Measurements from ENCODE around the gene ISLR2. TPM values are rescaled to one million over a fixed set of nuclear protein-coding genes. Genes with fewer than 3 reads are reported as not detected.
A peak's percentile ranks its signal among the peaks of the same experiment; 100 is the strongest.

The ISLR2 gene
- total RNA-seq, 2 experiments from 2014 or later, result not detected

DNA sequence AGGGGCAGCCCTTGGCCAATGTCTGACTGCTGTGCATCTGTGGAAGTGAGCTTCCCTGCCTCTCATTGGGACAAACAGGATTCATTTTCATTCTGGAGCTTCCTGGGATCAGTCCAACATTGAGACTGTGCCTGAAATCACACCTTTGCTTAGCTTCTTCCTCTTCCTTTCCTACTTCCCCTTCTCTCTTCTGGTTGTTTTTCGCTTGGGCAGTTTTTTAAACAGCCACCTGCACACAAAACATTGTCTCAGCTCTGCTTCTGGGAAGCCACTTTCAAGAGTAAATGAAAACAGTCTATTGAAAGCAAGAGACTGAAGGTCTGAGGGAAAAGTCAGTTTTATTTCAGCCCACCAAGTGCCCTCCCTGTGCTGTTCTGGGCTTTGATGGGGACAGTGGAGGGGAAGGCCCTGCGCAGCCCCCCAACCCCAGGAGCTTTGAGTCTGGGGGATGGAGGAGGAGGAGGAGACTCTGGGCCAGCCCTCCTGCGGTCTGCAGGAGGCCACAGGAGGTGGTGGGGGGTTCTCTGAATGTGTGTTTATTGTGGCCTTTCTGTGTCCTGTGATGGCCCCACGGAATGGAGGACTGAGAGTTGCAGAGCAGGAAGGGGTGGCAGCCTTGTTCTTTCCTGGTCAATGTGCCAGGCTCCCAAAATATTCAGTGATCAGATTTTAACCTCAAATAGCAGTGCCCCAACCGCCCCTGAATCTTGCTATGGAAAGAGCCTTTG is 7.8 kb upstream of the ISLR2 start:
- H3K36me3 Mint-ChIP-seq (ENCODE audit: low read depth), result no peaks in the 10 kb centered on the region
- H3K4me1 Mint-ChIP-seq, result peaks cover 3% of the 10 kb centered on the region
- POLR2A ChIA-PET, result no interaction called here
- H3K27ac Mint-ChIP-seq, result peak overlapping the region; percentile 27
- H3K27me3 Mint-ChIP-seq, result peaks cover 42% of the 10 kb centered on the region
- CTCF ChIA-PET, result interaction anchor here (1.1 kb wide), 1 partner anchor 200 kb away, joined by 5 read pairs; no protein-coding TSS in a partner anchor
- no peak for DNase-seq
- no peaks in the 10 kb centered on the region for H3K9me3 Mint-ChIP-seq
- H3K4me3 Mint-ChIP-seq, result no peak overlapping the region

- Mint-ChIP-seq H3K27ac (no peak overlapping the region), H3K4me3 (no peak overlapping the region), H3K36me3 (ENCODE audit: low read depth) (no peaks in the 10 kb centered on the region), H3K27me3 (peaks cover 46% of the 10 kb centered on the region), H3K4me1 (peaks cover 5% of the 10 kb centered on the region), H3K9me3 (no peaks in the 10 kb centered on the region)
- CTCF ChIA-PET, result interaction anchor here (0.7 kb wide), 1 partner anchor 49 kb away, joined by 3 read pairs; no protein-coding TSS in a partner anchor
- POLR2A ChIA-PET, result no interaction called here
- DNase-seq, result no peak
Observed at GRCh38 chr15:74123131-74123429, 7.3 kb upstream of the ISLR2 start.

GRCh38 chr15:74123658-74124057 is 6.7 kb upstream of the ISLR2 start:
- Mint-ChIP-seq H3K4me1 (peaks cover 5% of the 10 kb centered on the region), H3K27ac (no peak overlapping the region), H3K9me3 (no peaks in the 10 kb centered on the region), H3K4me3 (no peak overlapping the region), H3K27me3 (peaks cover 51% of the 10 kb centered on the region), H3K36me3 (ENCODE audit: low read depth) (no peaks in the 10 kb centered on the region)
- no peak for DNase-seq
- CTCF ChIA-PET, result interaction anchor here (0.7 kb wide), 1 partner anchor 49 kb away, joined by 3 read pairs; no protein-coding TSS in a partner anchor
- POLR2A ChIA-PET, result no interaction called here

- Mint-ChIP-seq H3K36me3 (ENCODE audit: low read depth) (no peaks in the 10 kb centered on the region), H3K9me3 (no peaks in the 10 kb centered on the region), H3K4me3 (no peak overlapping the region), H3K4me1 (peaks cover 8% of the 10 kb centered on the region), H3K27me3 (peaks cover 56% of the 10 kb centered on the region), H3K27ac (no peak overlapping the region)
- CTCF ChIA-PET, result no interaction called here
- POLR2A ChIA-PET, result no interaction called here
- DNase-seq, result no peak
Observed at GRCh38 chr15:74124196-74124595, 6.2 kb upstream of the ISLR2 start.

- POLR2A ChIA-PET, result no interaction called here
- no peak for DNase-seq
- peaks cover 62% of the 10 kb centered on the region for H3K27me3 Mint-ChIP-seq
- no peaks in the 10 kb centered on the region for H3K36me3 Mint-ChIP-seq (ENCODE audit: low read depth)
- no peak overlapping the region for H3K4me3 Mint-ChIP-seq
- H3K4me1 Mint-ChIP-seq, result peaks cover 12% of the 10 kb centered on the region
- no peak overlapping the region for H3K27ac Mint-ChIP-seq
- H3K9me3 Mint-ChIP-seq, result no peaks in the 10 kb centered on the region
- CTCF ChIA-PET, result no interaction called here
Observed at GRCh38 chr15:74124759-74125158, 5.6 kb upstream of the ISLR2 start.

DNA sequence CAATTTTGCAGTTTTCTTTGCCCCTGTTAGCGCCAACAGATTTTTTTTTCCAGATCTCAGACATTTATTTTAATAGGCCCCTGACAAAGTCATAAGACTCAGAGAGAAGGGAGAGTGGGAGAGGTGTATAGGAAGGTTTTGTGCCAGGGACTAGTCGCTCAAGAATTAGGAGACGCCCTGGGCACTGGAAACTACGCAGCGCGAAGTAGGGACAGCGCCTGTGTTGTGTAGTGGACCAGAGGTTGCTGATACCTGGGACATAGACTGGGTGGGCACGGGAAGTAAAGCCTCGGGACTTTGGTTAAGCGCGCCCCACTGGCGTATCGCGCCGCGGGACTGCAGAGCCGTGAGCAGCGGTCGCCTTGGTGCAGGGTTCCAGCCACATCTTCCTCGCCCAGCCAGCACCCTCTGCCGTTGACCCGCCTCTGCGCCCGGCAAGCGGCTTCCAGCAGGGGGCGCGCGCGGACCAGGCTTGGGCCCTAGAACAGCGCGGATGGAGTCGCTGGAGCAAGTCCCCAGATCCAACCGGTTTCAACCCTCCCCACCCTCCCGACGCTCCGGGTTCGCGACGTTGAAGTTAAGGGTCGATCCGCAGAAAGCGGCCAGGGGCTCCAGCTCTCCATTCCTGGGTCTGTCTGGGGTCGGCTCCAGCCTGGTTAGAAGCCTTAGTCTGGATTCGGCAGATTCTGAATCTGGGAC is 3.0 kb upstream of the ISLR2 start:
- no peaks in the 10 kb centered on the region for H3K9me3 Mint-ChIP-seq
- no peak overlapping the region for H3K27ac Mint-ChIP-seq
- H3K27me3 Mint-ChIP-seq, result peaks cover 77% of the 10 kb centered on the region
- H3K36me3 Mint-ChIP-seq (ENCODE audit: low read depth), result peaks cover 2% of the 10 kb centered on the region
- peak; percentile 86 for DNase-seq
- H3K4me3 Mint-ChIP-seq, result no peak overlapping the region
- CTCF ChIA-PET, result interaction anchor here (1.5 kb wide), 1 partner anchor 154 kb away, joined by 5 read pairs; no protein-coding TSS in a partner anchor
- peaks cover 22% of the 10 kb centered on the region for H3K4me1 Mint-ChIP-seq
- POLR2A ChIA-PET, result no interaction called here

DNA sequence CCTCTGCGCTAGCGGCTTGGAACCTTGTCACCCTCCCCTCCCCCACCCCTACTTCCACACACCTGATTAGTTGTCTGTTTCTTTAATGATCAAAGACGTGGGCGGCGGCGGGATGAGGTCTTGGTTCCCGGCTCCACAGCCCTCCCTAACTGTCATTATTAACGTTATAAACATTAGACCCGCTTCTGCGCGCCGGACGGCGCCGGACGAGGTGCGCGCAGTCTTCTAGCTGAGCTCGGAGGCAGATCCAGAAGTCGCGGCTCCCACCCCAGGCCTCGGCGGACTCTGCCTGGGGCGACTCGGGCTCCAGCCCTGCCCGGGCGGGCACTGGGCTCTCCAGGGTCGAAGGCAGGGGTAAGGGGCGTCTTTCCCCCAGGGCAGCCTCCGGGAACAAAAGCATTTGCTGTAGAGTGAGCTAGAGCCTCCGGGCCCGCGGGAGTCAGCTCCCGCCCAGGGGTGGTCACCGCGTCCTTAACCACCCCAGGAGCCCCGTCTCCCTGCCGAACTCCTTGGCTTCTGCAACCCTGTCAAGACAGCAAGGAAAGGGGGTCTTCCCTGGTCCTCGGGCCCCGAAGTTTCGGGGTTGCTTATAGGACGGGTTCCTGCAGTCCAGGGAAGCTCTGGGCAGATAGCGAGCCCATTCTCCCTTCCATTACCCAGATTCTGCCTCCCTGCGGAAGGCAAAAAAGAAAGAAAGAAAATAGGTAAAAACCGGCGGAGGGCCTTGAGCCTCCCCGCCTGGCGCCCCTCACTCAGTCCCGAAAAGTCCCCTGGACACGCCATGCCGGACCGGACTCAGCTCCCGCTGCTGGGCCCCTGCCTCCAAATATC is 2.2 kb upstream of the ISLR2 start:
- H3K4me3 Mint-ChIP-seq, result no peak overlapping the region

GRCh38 chr15:74128785-74129585 is 1.4 kb upstream of the ISLR2 start:
- POLR2A ChIA-PET, result no interaction called here
- Mint-ChIP-seq H3K27me3 (peaks cover 79% of the 10 kb centered on the region), H3K4me3 (no peak overlapping the region), H3K36me3 (ENCODE audit: low read depth) (peaks cover 2% of the 10 kb centered on the region), H3K9me3 (no peaks in the 10 kb centered on the region), H3K27ac (peak overlapping the region; percentile 84), H3K4me1 (peaks cover 26% of the 10 kb centered on the region)
- DNase-seq, result no peak
- CTCF ChIA-PET, result interaction anchor here (1.5 kb wide), 1 partner anchor 156 kb away, joined by 5 read pairs; no protein-coding TSS in a partner anchor

More for the DNA sequence above, 2.2 kb upstream of the ISLR2 start:
- peaks cover 80% of the 10 kb centered on the region for H3K27me3 Mint-ChIP-seq
- H3K27ac Mint-ChIP-seq, result peak overlapping the region; percentile 64
- peaks cover 2% of the 10 kb centered on the region for H3K36me3 Mint-ChIP-seq (ENCODE audit: low read depth)
- CTCF ChIA-PET, result interaction anchor here (1.5 kb wide), 1 partner anchor 155 kb away, joined by 5 read pairs; no protein-coding TSS in a partner anchor
- no peaks in the 10 kb centered on the region for H3K9me3 Mint-ChIP-seq
- H3K4me1 Mint-ChIP-seq, result peaks cover 26% of the 10 kb centered on the region
- DNase-seq, result no peak
- POLR2A ChIA-PET, result no interaction called here

DNA sequence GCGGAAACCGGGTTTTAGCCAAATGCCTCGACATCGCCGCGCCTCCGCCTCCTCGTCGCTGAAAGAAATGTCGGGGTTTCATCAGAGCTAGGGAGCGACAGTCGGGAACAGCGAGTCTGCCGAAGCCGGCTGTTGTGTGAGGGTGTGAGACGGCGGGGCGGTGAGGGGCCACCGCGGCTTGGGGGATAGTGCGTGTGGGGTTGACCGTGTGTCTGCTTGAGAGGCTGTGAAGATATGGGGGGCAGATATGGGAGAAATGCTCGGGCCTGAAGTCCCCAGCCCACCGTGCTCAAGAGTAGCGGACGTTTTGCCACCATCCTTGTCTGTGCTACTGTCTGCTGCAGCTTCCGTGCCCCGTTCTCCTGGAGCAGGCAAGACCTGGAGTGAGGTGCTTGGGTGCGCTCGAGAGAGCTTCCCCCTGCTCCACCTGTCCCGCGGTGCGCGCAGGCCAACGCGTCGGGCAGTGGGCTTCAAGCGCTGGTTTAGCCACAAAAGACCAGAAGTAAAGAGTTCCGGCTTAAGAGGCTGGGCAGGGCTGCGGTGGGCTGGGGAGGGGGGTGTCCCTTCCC is 716 bp upstream of the ISLR2 start:
- peaks cover 2% of the 10 kb centered on the region for H3K36me3 Mint-ChIP-seq (ENCODE audit: low read depth)
- H3K27me3 Mint-ChIP-seq, result peaks cover 82% of the 10 kb centered on the region
- H3K9me3 Mint-ChIP-seq, result no peaks in the 10 kb centered on the region
- ChIA-PET CTCF (no interaction called here), POLR2A (no interaction called here)
- no peak for DNase-seq
- H3K27ac Mint-ChIP-seq, result peak overlapping the region; percentile 84
- H3K4me3 Mint-ChIP-seq, result peak overlapping the region; percentile 40
- H3K4me1 Mint-ChIP-seq, result peaks cover 28% of the 10 kb centered on the region

DNA sequence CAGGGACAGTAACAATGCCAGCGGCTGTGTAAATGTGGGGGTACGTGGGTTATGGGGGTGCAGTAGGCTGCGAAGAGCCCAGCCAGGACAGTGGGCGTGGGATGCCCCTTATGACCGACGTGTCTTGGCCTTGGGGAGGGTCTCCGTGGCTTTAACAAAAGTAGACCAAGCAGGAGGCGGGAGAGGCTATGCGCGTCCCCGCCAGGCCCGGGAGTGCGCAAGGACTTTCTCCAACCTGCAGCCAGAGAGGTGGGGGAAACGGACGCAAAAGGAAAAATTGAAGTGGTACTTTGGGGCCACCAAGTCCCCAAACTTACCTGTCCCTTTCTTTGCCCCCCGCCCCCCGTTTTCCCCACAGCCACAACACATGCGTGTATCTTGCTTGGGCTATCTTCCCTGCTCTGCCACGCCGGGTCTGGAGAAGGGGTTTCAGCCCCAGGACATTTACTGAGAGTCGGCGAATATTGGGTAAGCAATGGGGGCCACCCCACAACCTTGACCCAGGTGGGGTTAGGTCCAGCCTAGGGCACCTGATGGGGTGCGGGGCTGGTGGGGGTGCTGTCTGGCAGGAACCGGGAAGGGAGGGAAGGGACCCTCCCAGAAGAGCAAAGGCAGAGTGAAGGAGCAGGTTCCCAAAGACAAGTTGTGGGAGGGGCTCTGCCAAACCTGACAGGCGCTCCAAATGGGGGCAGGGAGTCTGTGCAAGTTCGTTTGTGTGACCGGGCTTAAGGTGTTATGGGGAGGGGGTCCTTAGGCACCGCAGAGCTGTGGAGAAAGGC is 652 bp downstream of the ISLR2 start:
- ChIA-PET POLR2A (no interaction called here), CTCF (no interaction called here)
- H3K36me3 Mint-ChIP-seq (ENCODE audit: low read depth), result peaks cover 2% of the 10 kb centered on the region
- peak overlapping the region; percentile 6 for H3K4me3 Mint-ChIP-seq
- no peaks in the 10 kb centered on the region for H3K9me3 Mint-ChIP-seq
- peaks cover 34% of the 10 kb centered on the region for H3K4me1 Mint-ChIP-seq
- no peak for DNase-seq
- peaks cover 84% of the 10 kb centered on the region for H3K27me3 Mint-ChIP-seq
- peak overlapping the region; percentile 60 for H3K27ac Mint-ChIP-seq

DNA sequence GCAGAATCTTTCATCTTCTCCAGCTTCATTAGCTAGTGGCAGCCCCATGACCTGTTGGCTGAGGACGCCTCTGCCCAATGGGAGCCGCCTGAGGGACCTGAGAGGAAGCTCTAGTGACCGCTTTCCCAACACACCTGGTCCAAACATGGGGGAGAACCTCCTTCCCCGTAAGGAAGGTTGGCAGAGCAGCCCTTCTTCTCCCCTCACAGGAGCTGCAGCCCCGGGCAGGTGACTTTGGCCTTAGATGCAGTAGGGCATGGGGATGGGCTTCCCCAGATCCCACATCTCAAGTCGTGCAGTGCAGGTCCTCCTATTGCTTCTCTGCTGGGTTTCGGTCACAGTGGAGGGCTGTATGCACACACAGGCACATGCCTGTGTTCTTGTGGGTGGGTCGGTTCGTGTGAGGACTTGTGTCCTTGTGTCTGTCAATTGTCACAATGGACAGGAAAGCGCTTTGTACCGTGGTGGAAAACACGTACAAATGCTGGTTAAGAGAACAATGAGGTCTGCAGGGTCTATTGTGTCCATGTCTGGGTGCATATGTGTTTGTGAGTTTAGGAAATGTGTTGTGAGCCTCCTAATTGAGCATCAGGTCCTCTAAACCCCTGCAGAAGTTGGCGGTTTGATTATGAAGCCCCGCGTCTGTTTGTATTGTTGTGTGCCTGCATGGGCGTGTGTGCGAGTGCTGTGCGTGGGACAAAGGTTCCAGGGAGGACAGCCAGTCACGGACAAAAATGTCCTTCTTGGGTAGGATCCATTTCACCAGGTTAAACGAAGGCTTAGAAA is 1.4 kb downstream of the ISLR2 start:
- peak overlapping the region; percentile 47 for H3K4me3 Mint-ChIP-seq
- H3K36me3 Mint-ChIP-seq (ENCODE audit: low read depth), result peaks cover 2% of the 10 kb centered on the region
- no peak for DNase-seq
- POLR2A ChIA-PET, result no interaction called here
- peaks cover 39% of the 10 kb centered on the region for H3K4me1 Mint-ChIP-seq
- no peaks in the 10 kb centered on the region for H3K9me3 Mint-ChIP-seq
- CTCF ChIA-PET, result interaction anchor here (0.6 kb wide), 1 partner anchor 552 kb away, joined by 4 read pairs; no protein-coding TSS in a partner anchor
- H3K27me3 Mint-ChIP-seq, result peaks cover 86% of the 10 kb centered on the region
- H3K27ac Mint-ChIP-seq, result peak overlapping the region; percentile 89
